T-helper 17 cell (primary cell): ENCODE measurements around the gene RFPL1. TPM values are rescaled to one million over a fixed set of nuclear protein-coding genes. Genes with fewer than 3 reads are reported as not detected.
"Not testable (repeated sequence)": the region's sequence is repeated elsewhere in the genome, so short reads cannot be mapped to it uniquely, and the experiment has no call there.

Experiments used
- ATAC-seq: fragments of 150-1000 bp; cut with Tn5 transposase; 2 replicates; pipeline ENCODE4 v1.10.0; 2021; ENCODE audit warnings: mild to moderate bottlenecking, moderate library complexity
- DNase-seq, 3 donors: peaks; one replicate each; pipeline versions ENCODE4 v3.0.0 to v3.0.0-alpha.2; 2020 to 2021
- H3K9me3 ChIP-seq: one replicate; pipeline ENCODE4 v1.7.0; 2013; ENCODE audit warnings: low read length, mild to moderate bottlenecking; ENCODE audit not compliant: control insufficient read depth, poor library complexity, severe bottlenecking
- H3K27ac Mint-ChIP-seq: one replicate; pipeline ENCODE4 v1.8.0; 2022; ENCODE audit warnings: mild to moderate bottlenecking, moderate library complexity, mixed read lengths
- H3K27me3 Mint-ChIP-seq: one replicate; pipeline ENCODE4 v1.8.0; 2022; ENCODE audit warnings: mixed read lengths
- H3K36me3 Mint-ChIP-seq: one replicate; pipeline ENCODE4 v1.8.0; 2022; ENCODE audit warnings: low read depth, mixed read lengths
- H3K4me1 Mint-ChIP-seq: one replicate; pipeline ENCODE4 v1.8.0; 2022; ENCODE audit warnings: mild to moderate bottlenecking, mixed read lengths
- H3K4me3 Mint-ChIP-seq: one replicate; pipeline ENCODE4 v1.8.0; 2022; ENCODE audit warnings: mild to moderate bottlenecking, moderate library complexity, mixed read lengths
- total RNA-seq, 4 donors: library from RNA in 2 of 4; stranded (reverse) in 2 of 4; gene quantifications; one replicate each; pipeline ENCODE4 v1.2.3 and lab custom pipeline; 2022 to 2026

The RFPL1 gene
- total RNA-seq, 2 donors from 2014 or later, result not detected

GRCh38 chr22:29414951-29415591, 23.3 kb upstream of the RFPL1 start:
- H3K27me3 Mint-ChIP-seq, H3K36me3 Mint-ChIP-seq: not testable (repeated sequence)
- peak overlapping the region; percentile 87 for H3K27ac Mint-ChIP-seq

GRCh38 chr22:29418704-29419103, 19.7 kb upstream of the RFPL1 start:
- not testable (repeated sequence) for H3K36me3 Mint-ChIP-seq, H3K4me1 Mint-ChIP-seq, H3K27ac Mint-ChIP-seq, H3K4me3 Mint-ChIP-seq, DNase-seq, ATAC-seq, H3K9me3 ChIP-seq
- peaks cover 16% of the 10 kb centered on the region for H3K27me3 Mint-ChIP-seq

More at GRCh38 chr22:29414951-29415591, 23.3 kb upstream of the RFPL1 start:
- DNase-seq, result peak in 2 of 3 donors; percentile 18 to 23
- H3K9me3 ChIP-seq, H3K4me1 Mint-ChIP-seq: not testable (repeated sequence)
- peak; percentile 81 for ATAC-seq
- H3K4me3 Mint-ChIP-seq, result peak overlapping the region; percentile 87

- H3K4me3 Mint-ChIP-seq, result no peak overlapping the region
- no peak for ATAC-seq
- H3K4me1 Mint-ChIP-seq, result peaks cover 5% of the 10 kb centered on the region
- no peak for DNase-seq
- H3K27me3 Mint-ChIP-seq, result peaks cover 31% of the 10 kb centered on the region
- H3K36me3 Mint-ChIP-seq, result no peaks in the 10 kb centered on the region
- H3K9me3 ChIP-seq, result no peaks in the 10 kb centered on the region
- H3K27ac Mint-ChIP-seq, result no peak overlapping the region
These were observed 11.9 kb upstream of the RFPL1 start for GRCh38 chr22:29426476-29426875.

GRCh38 chr22:29427176-29427760, 11.1 kb upstream of the RFPL1 start:
- no peaks in the 10 kb centered on the region for H3K36me3 Mint-ChIP-seq
- ATAC-seq, result no peak
- H3K4me3 Mint-ChIP-seq, result no peak overlapping the region
- peaks cover 5% of the 10 kb centered on the region for H3K4me1 Mint-ChIP-seq
- H3K27me3 Mint-ChIP-seq, result peaks cover 30% of the 10 kb centered on the region
- no peak overlapping the region for H3K27ac Mint-ChIP-seq
- no peaks in the 10 kb centered on the region for H3K9me3 ChIP-seq
- no peak for DNase-seq

GRCh38 chr22:29431986-29432385, 6.4 kb upstream of the RFPL1 start:
- Mint-ChIP-seq H3K27ac (no peak overlapping the region), H3K36me3 (no peaks in the 10 kb centered on the region), H3K4me3 (no peak overlapping the region), H3K27me3 (peaks cover 59% of the 10 kb centered on the region), H3K4me1 (peaks cover 5% of the 10 kb centered on the region)
- ATAC-seq (no peak), DNase-seq (no peak)
- H3K9me3 ChIP-seq, result no peaks in the 10 kb centered on the region

- DNase-seq (no peak), ATAC-seq (no peak)
- H3K27me3 Mint-ChIP-seq, result peaks cover 55% of the 10 kb centered on the region
These were observed 4.5 kb upstream of the RFPL1 start for GRCh38 chr22:29433856-29434255.

GRCh38 chr22:29434288-29434687, 4.1 kb upstream of the RFPL1 start:
- H3K4me3 Mint-ChIP-seq, result no peak overlapping the region
- no peaks in the 10 kb centered on the region for H3K4me1 Mint-ChIP-seq
- no peak for DNase-seq
- H3K27me3 Mint-ChIP-seq, result peaks cover 50% of the 10 kb centered on the region
- no peak overlapping the region for H3K27ac Mint-ChIP-seq
- H3K36me3 Mint-ChIP-seq, result no peaks in the 10 kb centered on the region
- H3K9me3 ChIP-seq, result no peaks in the 10 kb centered on the region
- ATAC-seq, result no peak

More at GRCh38 chr22:29433856-29434255, 4.5 kb upstream of the RFPL1 start:
- H3K4me3 Mint-ChIP-seq, result no peak overlapping the region
- peaks cover 2% of the 10 kb centered on the region for H3K4me1 Mint-ChIP-seq
- H3K36me3 Mint-ChIP-seq, result no peaks in the 10 kb centered on the region
- no peaks in the 10 kb centered on the region for H3K9me3 ChIP-seq
- H3K27ac Mint-ChIP-seq, result no peak overlapping the region

- peaks cover 2% of the 10 kb centered on the region for H3K36me3 Mint-ChIP-seq
- peaks cover 2% of the 10 kb centered on the region for H3K4me1 Mint-ChIP-seq
- H3K27ac Mint-ChIP-seq, result no peak overlapping the region
- peaks cover 53% of the 10 kb centered on the region for H3K27me3 Mint-ChIP-seq
- H3K4me3 Mint-ChIP-seq, result no peak overlapping the region
- ATAC-seq (no peak), DNase-seq (no peak)
- H3K9me3 ChIP-seq, result no peaks in the 10 kb centered on the region
These were observed 2.9 kb upstream of the RFPL1 start for GRCh38 chr22:29435236-29436136.

- ATAC-seq, result no peak
- peaks cover 7% of the 10 kb centered on the region for H3K36me3 Mint-ChIP-seq
- H3K4me1 Mint-ChIP-seq, result peaks cover 2% of the 10 kb centered on the region
- peaks cover 38% of the 10 kb centered on the region for H3K27me3 Mint-ChIP-seq
- no peaks in the 10 kb centered on the region for H3K9me3 ChIP-seq
- H3K27ac Mint-ChIP-seq, result no peak overlapping the region
- DNase-seq, result no peak
- H3K4me3 Mint-ChIP-seq, result no peak overlapping the region
These were observed 4.6 kb downstream of the RFPL1 start for GRCh38 chr22:29442976-29443375.

- Mint-ChIP-seq H3K27ac (no peak overlapping the region), H3K4me3 (no peak overlapping the region), H3K27me3 (peaks cover 40% of the 10 kb centered on the region), H3K4me1 (peaks cover 4% of the 10 kb centered on the region), H3K36me3 (peaks cover 7% of the 10 kb centered on the region)
- H3K9me3 ChIP-seq, result no peaks in the 10 kb centered on the region
- ATAC-seq, result no peak
- no peak for DNase-seq
These were observed 5.1 kb downstream of the RFPL1 start for GRCh38 chr22:29443452-29443851.

GRCh38 chr22:29443861-29444792, 5.7 kb downstream of the RFPL1 start:
- H3K27ac Mint-ChIP-seq, result no peak overlapping the region
- DNase-seq, result no peak
- peaks cover 43% of the 10 kb centered on the region for H3K27me3 Mint-ChIP-seq

GRCh38 chr22:29445508-29445907, 7.1 kb downstream of the RFPL1 start:
- Mint-ChIP-seq H3K27ac (no peak overlapping the region), H3K36me3 (peaks cover 5% of the 10 kb centered on the region), H3K4me1 (peaks cover 3% of the 10 kb centered on the region), H3K27me3 (peaks cover 36% of the 10 kb centered on the region), H3K4me3 (no peak overlapping the region)
- no peak for ATAC-seq
- no peak for DNase-seq
- H3K9me3 ChIP-seq, result no peaks in the 10 kb centered on the region

More at GRCh38 chr22:29443861-29444792, 5.7 kb downstream of the RFPL1 start:
- no peak overlapping the region for H3K4me3 Mint-ChIP-seq
- no peak for ATAC-seq
- H3K36me3 Mint-ChIP-seq, result peaks cover 7% of the 10 kb centered on the region
- H3K4me1 Mint-ChIP-seq, result peaks cover 5% of the 10 kb centered on the region
- H3K9me3 ChIP-seq, result no peaks in the 10 kb centered on the region
